ENCODE measurements around the gene SPINK13. TPM values are rescaled to one million over a fixed set of nuclear protein-coding genes. Genes with fewer than 3 reads are reported as not detected.
"Not testable (repeated sequence)": the region's sequence is repeated elsewhere in the genome, so short reads cannot be mapped to it uniquely, and the experiment has no call there.

SPINK13 gene
- polyA plus RNA-seq, 1 donor from 2014 or later = not detected

DNA sequence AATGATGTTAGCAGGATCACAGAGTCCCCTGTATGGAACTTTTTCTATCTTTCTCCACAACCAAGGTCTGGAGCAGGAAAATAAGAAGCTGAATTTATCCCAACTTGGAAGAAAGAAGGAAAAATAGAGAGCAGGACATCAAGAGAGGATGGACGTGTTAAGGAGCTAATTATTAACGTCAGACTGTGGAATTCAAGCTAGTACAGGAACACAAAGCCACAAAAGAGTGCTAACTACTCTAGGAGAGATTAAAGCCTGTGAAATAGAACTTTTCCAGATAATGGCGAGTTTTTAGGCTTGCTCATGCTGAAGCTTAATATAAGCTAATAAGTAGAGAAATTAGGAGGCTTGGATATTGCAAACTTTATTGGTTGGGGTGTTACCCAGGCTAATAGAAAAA, 632 bp upstream of the SPINK13 start:
- no peaks in the 10 kb centered on the region for H3K36me3 ChIP-seq (ENCODE audit: insufficient read depth, low read length)
- no peaks in the 10 kb centered on the region for H3K9me2 ChIP-seq (ENCODE audit: insufficient read depth, low read length)
- no peak overlapping the region for H2AFZ ChIP-seq (ENCODE audit: low read depth, low read length)
- H3K4me3 ChIP-seq (ENCODE audit: low read length) = no peak overlapping the region
- H3K27me3 ChIP-seq (ENCODE audit: insufficient read depth, low read depth, low read length) = no peaks in the 10 kb centered on the region
- no peaks in the 10 kb centered on the region for H3F3A ChIP-seq (ENCODE audit: insufficient read depth, low read length, poor library complexity, severe bottlenecking)
- no peak overlapping the region for H3K4me2 ChIP-seq (ENCODE audit: low read length)
- H4K20me1 ChIP-seq (ENCODE audit: insufficient read depth) = no peaks in the 10 kb centered on the region
- H3K27ac ChIP-seq (ENCODE audit: low read length) = no peak overlapping the region
- H3K9ac ChIP-seq (ENCODE audit: low read length) = no peak overlapping the region
- no peaks in the 10 kb centered on the region for H3K79me2 ChIP-seq (replicated peaks; ENCODE audit: insufficient read depth, low read length)
- no peaks in the 10 kb centered on the region for H3K9me3 ChIP-seq (ENCODE audit: low read length)
- no peak for TF ChIP-seq EP300 (conservative IDR thresholded peaks at IDR 0.05; ENCODE audit: poor library complexity, severe bottlenecking)
- TF ChIP-seq, protein P1, sequence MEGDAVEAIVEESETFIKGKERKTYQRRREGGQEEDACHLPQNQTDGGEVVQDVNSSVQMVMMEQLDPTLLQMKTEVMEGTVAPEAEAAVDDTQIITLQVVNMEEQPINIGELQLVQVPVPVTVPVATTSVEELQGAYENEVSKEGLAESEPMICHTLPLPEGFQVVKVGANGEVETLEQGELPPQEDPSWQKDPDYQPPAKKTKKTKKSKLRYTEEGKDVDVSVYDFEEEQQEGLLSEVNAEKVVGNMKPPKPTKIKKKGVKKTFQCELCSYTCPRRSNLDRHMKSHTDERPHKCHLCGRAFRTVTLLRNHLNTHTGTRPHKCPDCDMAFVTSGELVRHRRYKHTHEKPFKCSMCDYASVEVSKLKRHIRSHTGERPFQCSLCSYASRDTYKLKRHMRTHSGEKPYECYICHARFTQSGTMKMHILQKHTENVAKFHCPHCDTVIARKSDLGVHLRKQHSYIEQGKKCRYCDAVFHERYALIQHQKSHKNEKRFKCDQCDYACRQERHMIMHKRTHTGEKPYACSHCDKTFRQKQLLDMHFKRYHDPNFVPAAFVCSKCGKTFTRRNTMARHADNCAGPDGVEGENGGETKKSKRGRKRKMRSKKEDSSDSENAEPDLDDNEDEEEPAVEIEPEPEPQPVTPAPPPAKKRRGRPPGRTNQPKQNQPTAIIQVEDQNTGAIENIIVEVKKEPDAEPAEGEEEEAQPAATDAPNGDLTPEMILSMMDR (IDR thresholded peaks at IDR 0.05; ENCODE audit: poor library complexity, severe bottlenecking) = no peak
- TF ChIP-seq SMC3 (conservative IDR thresholded peaks at IDR 0.05; ENCODE audit: poor library complexity) = no peak
- no peak for TF ChIP-seq MXI1 (conservative IDR thresholded peaks at IDR 0.05; ENCODE audit: poor library complexity, severe bottlenecking)
- TF ChIP-seq EZH2 (IDR thresholded peaks at IDR 0.05; ENCODE audit: borderline replicate concordance, insufficient read depth, low read length, poor library complexity, severe bottlenecking) = no peak

DNA sequence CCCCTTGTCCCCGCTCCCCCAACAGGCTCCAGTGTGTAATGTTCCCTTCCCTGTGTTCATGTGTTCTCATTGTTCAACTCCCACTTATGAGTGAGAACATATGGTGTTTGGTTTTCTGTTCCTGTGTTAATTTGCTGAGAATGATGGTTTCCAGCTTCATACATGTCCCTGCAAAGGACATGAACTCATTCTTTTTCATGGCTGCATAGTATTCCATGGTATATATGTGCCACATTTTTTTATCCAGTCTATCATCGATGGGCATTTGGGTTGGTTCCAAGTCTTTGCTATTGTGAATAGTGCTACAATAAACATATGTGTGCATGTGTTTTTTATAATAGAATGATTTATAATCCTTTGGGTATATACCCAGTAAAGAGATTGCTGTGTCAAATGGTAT, 6.5 kb downstream of the SPINK13 start:
- H3K36me3 ChIP-seq (ENCODE audit: insufficient read depth, low read length); H3K27me3 ChIP-seq (ENCODE audit: insufficient read depth, low read depth, low read length); H4K20me1 ChIP-seq (ENCODE audit: insufficient read depth); H3K4me2 ChIP-seq (ENCODE audit: low read length); H3K79me2 ChIP-seq (replicated peaks; ENCODE audit: insufficient read depth, low read length); H3K27ac ChIP-seq (ENCODE audit: low read length); H3K4me3 ChIP-seq (ENCODE audit: low read length); H3K9me2 ChIP-seq (ENCODE audit: insufficient read depth, low read length); H3K9me3 ChIP-seq (ENCODE audit: low read length); H3F3A ChIP-seq (ENCODE audit: insufficient read depth, low read length, poor library complexity, severe bottlenecking); H3K9ac ChIP-seq (ENCODE audit: low read length); H2AFZ ChIP-seq (ENCODE audit: low read depth, low read length): not testable (repeated sequence)

DNA sequence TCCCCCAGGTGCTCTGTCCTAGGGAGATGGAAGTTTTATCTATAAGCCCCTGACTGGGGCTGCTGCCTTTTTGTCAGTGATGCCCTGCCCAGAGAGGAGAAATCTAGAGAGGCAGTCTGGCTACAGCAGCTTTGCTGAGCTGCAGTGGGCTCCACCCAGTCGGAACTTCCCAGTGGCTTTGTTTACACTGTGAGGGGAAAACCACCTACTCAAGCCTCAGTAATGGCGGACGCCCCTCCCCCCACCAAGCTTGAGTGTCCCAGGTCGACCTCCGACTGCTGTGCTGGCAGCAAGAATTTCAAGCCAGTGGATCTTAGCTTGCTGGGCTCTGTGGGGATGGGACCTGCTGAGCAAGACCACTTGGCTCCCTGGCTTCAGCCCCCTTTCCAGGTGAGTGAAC, 12.3 kb downstream of the SPINK13 start:
- not testable (repeated sequence) for H3K79me2 ChIP-seq (replicated peaks; ENCODE audit: insufficient read depth, low read length); H3K27me3 ChIP-seq (ENCODE audit: insufficient read depth, low read depth, low read length); H3K36me3 ChIP-seq (ENCODE audit: insufficient read depth, low read length); H3K9me2 ChIP-seq (ENCODE audit: insufficient read depth, low read length); H4K20me1 ChIP-seq (ENCODE audit: insufficient read depth); H2AFZ ChIP-seq (ENCODE audit: low read depth, low read length); H3K27ac ChIP-seq (ENCODE audit: low read length); H3F3A ChIP-seq (ENCODE audit: insufficient read depth, low read length, poor library complexity, severe bottlenecking); H3K4me3 ChIP-seq (ENCODE audit: low read length); H3K4me2 ChIP-seq (ENCODE audit: low read length); H3K9me3 ChIP-seq (ENCODE audit: low read length); H3K9ac ChIP-seq (ENCODE audit: low read length)

DNA sequence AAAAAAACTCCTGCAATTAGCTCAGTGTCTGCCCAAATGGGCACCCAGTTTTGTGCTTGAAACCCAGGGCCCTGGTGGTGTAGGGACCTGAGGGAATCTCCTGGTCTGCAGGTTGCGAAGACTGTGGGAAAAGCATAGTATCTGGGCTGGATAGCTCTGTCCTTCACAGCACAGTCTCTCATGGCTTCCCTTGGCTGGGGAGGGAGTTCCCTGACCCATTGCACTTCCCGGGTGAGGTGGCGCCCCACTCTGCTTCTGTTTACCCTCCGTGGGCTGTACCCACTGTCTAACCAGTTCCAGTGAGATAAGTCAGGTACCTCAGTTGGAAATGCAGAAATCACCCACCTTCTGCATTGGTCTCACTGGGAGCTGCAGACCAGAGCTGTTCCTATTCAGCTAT, 12.7 kb downstream of the SPINK13 start:
- not testable (repeated sequence) for H3K79me2 ChIP-seq (replicated peaks; ENCODE audit: insufficient read depth, low read length); H3F3A ChIP-seq (ENCODE audit: insufficient read depth, low read length, poor library complexity, severe bottlenecking); H3K27me3 ChIP-seq (ENCODE audit: insufficient read depth, low read depth, low read length); H3K9me2 ChIP-seq (ENCODE audit: insufficient read depth, low read length); H4K20me1 ChIP-seq (ENCODE audit: insufficient read depth); H3K27ac ChIP-seq (ENCODE audit: low read length); H3K9me3 ChIP-seq (ENCODE audit: low read length); H3K4me3 ChIP-seq (ENCODE audit: low read length); H3K9ac ChIP-seq (ENCODE audit: low read length); H2AFZ ChIP-seq (ENCODE audit: low read depth, low read length); H3K4me2 ChIP-seq (ENCODE audit: low read length); H3K36me3 ChIP-seq (ENCODE audit: insufficient read depth, low read length)
